Mononuclear cell (primary cell): ENCODE results near the gene ACOX3. TPM values are rescaled to one million over a fixed set of nuclear protein-coding genes. Genes with fewer than 3 reads are reported as not detected.
"Not testable (repeated sequence)": the region's sequence is repeated elsewhere in the genome, so short reads cannot be mapped to it uniquely, and the experiment has no call there.

Experiments used
- H3K27me3 ChIP-seq: 2 replicates; pipeline ENCODE4 v1.6.0; 2011; ENCODE audit warnings: low read length, control low read depth; ENCODE audit not compliant: insufficient read depth
- H3K4me1 ChIP-seq: 2 replicates; pipeline ENCODE4 v1.5.1; 2011; ENCODE audit warnings: mild to moderate bottlenecking, low read length, control low read depth; ENCODE audit not compliant: insufficient read depth
- H3K4me3 ChIP-seq: 2 replicates; pipeline ENCODE4 v1.5.1; 2011; ENCODE audit warnings: mild to moderate bottlenecking, low read length, moderate library complexity
- H3K9me3 ChIP-seq: 2 replicates; pipeline ENCODE4 v1.5.1; 2011; ENCODE audit warnings: low read depth, mild to moderate bottlenecking, control low read depth, low read length
- total RNA-seq: library from RNA; depleted of rRNA; stranded (reverse); fragments of >200 nt; gene quantifications from one replicate; pipeline ENCODE4 v1.2.3, GENCODE V29; 2012

ACOX3 gene
- total RNA-seq, 1 donor = 5.1 TPM

DNA sequence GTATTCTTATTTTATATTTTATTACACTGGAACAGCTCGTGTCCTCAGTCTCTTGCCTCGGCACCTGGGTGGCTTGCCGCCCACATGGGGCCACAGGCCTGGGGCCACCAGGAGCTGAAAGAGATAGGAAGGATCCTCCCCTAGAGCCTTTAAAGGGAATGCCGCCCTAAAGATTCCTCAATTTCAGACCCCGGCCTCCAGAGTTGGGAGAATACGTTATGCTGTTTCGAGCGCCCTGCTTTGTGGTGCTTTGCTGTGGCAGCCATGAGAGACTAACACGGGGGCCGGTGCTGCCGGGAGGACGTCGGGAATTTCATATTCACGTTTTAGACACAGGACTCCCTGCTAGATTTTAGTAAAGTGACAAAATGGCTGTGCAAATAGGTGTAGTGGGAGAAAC, 33.2 kb downstream of the ACOX3 start:
- H3K4me3 ChIP-seq = no peak overlapping the region
- no peaks in the 10 kb centered on the region for H3K9me3 ChIP-seq
- H3K27me3 ChIP-seq = no peaks in the 10 kb centered on the region
- H3K4me1 ChIP-seq = peaks cover 21% of the 10 kb centered on the region

DNA sequence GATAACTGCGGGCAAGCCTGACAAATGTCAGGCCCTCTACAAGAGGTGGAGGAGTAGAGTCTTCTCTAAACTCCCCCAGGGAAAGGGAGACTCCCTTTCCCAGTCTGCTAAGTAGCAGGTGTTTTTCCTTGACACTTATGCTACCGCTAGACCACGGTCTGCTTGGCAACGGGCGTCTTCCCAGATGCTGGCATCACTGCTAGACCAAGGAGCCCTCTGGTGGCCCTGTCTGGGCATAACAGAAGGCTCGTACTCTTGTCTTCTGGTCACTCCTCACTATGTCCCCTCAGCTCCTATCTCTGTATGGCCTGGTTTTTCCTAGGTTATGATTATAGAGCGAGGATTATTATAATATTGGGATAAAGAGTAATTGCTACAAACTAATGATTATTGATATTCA, 33.6 kb downstream of the ACOX3 start:
- peaks cover 25% of the 10 kb centered on the region for H3K4me1 ChIP-seq
- H3K27me3 ChIP-seq, H3K4me3 ChIP-seq, H3K9me3 ChIP-seq: not testable (repeated sequence)

DNA sequence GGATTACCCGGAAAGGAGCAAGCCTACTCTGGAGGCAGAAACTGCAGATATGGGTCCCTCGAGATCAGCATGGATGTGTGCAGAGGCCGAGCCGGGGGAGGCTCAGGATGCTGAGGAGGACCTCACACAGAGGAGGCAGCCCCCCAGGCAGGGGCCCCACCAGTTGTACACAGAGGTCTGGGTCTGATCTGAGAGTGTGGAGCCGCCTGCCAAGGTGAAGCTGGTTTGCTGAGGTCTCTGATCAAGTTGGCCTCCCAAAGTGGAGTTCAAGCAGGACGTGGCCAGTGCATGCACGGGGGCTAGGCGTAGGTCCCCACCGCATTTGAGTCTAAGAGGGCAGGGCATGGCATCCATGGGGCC, 35.0 kb downstream of the ACOX3 start:
- Histone ChIP-seq H3K9me3 (no peaks in the 10 kb centered on the region), H3K4me1 (peaks cover 29% of the 10 kb centered on the region), H3K4me3 (no peak overlapping the region), H3K27me3 (no peaks in the 10 kb centered on the region)

DNA sequence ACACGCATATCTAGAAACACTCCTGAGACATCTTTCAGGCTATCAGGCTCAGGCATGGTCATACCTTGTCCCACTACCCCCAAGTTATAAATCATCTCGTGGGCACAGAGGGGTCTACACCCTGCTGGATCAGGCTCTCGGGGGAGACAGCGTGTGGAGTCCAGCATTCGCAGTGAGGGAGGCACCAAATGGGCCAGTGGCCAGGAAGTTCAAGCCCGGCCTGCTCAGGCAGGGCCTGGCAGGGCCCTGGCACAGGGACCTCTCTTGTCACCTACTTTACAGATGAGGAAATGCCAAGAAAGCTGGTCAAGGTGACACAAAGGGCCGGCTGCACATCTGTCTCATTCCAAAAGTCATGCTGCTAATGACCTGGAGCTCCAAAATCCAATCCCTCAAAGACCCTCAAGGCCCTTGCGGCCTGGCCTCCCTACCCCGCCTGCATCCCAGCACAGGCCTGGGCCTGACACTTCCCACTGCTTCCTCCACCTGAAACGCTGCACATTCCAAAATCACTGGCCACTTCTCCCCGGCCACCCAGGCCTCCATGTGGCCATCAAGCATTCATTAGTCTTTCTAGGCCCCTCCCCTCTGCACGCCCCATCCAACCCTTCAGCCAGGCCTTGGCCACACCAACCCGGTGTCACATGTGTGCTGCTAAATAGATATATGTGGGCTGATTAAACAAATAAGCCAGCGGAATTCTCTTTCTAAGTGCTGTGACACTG, 35.6 kb downstream of the ACOX3 start:
- H3K4me1 ChIP-seq = peaks cover 24% of the 10 kb centered on the region
- no peak overlapping the region for H3K4me3 ChIP-seq
- no peaks in the 10 kb centered on the region for H3K27me3 ChIP-seq
- no peaks in the 10 kb centered on the region for H3K9me3 ChIP-seq

DNA sequence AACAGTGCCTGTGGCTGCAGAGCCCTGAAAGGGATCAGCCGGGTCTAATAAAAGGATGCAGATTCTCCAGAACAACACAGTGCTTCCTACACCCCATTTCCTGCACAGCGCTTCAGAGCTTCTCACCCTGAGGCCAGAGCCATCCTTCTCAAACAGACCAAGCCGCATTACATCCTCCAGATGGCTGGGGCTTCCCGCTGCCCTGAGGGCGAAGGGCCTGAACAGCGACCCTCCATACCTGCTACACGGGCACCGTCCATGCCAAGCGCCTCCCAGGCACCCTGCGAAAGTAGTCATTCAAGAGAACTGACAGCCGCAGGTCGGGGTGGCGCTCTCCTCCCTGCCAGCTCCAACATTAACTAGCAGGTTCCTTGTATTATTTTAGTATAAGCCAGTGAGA, 36.5 kb downstream of the ACOX3 start:
- H3K4me3 ChIP-seq = no peak overlapping the region
- H3K4me1 ChIP-seq = peaks cover 20% of the 10 kb centered on the region
- no peaks in the 10 kb centered on the region for H3K27me3 ChIP-seq
- H3K9me3 ChIP-seq = no peaks in the 10 kb centered on the region

DNA sequence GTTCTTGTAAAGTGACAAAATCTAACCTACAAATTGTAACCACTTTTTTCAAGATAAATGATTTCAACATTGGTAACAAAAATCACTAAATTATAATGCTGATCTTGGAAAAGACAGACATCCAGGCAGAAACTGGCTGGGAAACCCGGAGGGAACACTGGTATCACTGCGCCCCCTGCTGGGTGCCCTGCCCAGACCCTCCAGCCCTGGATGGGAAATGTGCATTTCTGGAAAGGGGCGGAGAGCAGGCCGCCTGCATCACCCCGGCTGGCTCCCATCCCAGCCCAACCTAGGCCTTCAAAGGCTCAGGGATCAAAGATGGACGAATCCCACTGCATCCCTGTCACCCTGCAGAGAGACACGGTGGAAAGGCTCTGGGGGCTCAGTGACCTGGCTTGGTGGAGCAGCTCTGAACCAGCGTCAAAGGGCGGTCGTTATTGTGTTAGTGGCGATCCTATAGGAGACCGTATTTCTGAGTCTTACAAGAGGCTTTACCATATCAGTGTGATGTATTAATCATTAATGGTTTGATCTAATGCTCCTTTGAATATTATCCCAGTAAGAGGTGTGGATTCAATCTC, 37.3 kb downstream of the ACOX3 start:
- no peak overlapping the region for H3K4me3 ChIP-seq
- no peaks in the 10 kb centered on the region for H3K9me3 ChIP-seq
- H3K4me1 ChIP-seq = peaks cover 20% of the 10 kb centered on the region
- H3K27me3 ChIP-seq = no peaks in the 10 kb centered on the region

DNA sequence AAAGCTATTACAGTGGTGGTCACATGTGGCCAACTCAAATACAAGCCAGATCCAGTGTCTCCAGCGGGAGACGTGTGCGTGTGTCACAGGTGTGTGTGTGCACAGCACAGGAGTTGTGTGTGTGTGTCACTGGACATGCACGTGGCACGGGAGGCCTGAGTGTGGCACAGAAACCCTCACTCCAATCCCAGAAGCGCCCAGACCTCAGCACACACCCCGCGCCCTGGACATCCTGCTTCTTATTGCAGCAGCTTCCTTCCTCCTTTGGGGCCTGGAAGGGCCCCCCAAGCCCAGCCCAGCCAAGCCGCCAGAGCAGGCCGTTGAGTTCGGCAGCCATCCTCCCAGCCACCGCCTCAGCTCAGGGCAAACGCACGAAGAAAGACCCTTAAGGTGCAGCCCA, 37.9 kb downstream of the ACOX3 start:
- no peaks in the 10 kb centered on the region for H3K9me3 ChIP-seq
- H3K4me3 ChIP-seq = no peak overlapping the region
- no peaks in the 10 kb centered on the region for H3K27me3 ChIP-seq
- H3K4me1 ChIP-seq = peaks cover 20% of the 10 kb centered on the region

DNA sequence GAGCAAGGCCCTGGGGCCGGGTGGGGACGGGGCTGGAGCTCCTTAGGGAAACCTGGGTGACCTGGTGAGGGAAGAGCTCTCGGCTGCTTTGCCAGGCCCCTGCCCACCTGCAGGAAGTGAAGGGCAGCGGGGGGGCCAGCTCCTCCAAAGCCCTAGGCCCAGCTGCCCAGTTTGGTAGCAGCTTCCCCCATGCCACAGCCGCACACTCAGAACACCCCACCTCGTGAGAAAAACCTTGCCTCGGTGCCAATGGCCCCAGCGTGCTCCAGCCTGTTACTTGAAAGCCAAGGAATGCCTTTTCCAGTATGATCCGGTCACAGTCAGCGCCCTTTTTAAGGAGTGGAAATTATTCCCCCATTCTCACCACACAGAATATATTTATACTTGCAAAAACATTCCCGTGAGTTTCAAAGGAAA, 38.3 kb downstream of the ACOX3 start:
- Histone ChIP-seq H3K9me3 (no peaks in the 10 kb centered on the region), H3K4me3 (no peak overlapping the region), H3K27me3 (no peaks in the 10 kb centered on the region)

DNA sequence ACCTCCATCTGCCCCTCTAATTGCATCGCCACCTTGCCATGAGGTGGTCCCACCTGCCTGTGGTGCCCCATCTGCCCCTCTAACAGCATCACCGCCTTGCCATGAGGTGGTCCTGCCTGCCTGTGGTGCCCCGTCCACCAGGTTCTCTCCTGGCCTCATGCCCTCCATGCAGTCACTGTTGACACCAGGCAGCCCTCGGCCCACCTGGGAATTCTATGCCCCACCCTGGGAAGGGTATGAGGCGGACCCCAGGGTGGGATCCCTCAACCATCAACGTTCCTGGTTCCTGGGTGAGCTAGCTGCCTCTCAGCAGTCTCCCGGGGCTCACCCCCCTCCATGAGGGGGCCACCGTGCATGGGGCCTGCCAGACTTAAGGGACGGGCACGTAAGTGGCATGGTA, 38.9 kb downstream of the ACOX3 start:
- Histone ChIP-seq H3K27me3 (no peaks in the 10 kb centered on the region), H3K4me1 (peaks cover 20% of the 10 kb centered on the region), H3K9me3 (no peaks in the 10 kb centered on the region), H3K4me3 (no peak overlapping the region)

More for the DNA sequence above, 38.3 kb downstream of the ACOX3 start:
- peaks cover 20% of the 10 kb centered on the region for H3K4me1 ChIP-seq

DNA sequence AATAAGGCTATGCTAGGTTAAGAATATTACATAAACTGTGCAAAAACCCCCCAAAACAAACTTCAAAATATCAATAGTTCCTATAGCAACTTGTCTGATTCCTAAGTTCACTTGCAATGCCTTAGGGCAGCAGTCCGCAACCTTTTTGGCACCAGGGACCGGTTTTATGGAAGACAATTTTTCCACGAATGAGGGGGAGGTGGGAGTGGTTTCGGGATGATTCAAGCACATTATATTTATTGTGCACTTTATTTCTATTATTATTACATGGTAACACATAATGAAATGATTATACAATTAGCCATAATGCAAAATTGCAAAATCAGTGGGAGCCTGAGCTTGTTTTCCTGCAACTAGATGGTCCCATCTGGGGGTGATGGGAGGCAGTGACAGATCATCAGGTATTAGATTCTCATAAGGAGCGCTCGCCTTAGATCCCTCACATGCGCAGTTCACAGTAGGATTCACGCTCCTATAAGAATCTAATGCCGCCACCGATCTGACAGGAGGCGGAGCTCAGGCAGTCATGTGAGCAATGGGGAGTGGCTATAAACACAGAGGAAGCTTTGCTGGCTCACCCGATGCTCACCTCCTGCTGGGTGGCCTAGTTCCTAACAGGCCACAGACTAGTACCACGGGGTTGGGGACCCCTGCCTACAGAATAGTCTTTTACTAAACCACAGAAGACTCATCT, 39.7 kb downstream of the ACOX3 start:
- Histone ChIP-seq H3K27me3 (no peaks in the 10 kb centered on the region), H3K4me3 (no peak overlapping the region), H3K4me1 (peaks cover 20% of the 10 kb centered on the region), H3K9me3 (no peaks in the 10 kb centered on the region)

DNA sequence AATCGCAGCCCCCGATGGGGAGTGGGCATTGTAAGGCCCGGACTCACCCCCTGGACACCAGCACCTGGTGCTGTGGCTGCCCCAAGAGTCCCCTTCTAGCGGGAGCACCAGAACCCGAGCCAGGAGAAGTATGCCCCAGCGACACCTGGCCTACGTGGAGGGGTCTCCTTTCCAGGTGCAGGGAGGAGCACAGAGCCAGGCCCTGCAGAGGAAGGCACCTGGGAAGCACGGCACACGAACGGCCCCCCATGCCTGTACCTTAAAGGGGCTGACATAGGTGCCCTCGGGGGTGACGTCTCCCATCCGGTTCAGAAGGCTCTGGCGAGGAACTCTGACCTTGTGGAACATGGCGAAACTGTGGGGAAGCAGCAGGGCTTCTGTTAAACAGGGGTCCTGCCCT, 41.2 kb downstream of the ACOX3 start:
- Histone ChIP-seq H3K4me3 (no peak overlapping the region), H3K9me3 (no peaks in the 10 kb centered on the region), H3K4me1 (peaks cover 20% of the 10 kb centered on the region), H3K27me3 (no peaks in the 10 kb centered on the region)

DNA sequence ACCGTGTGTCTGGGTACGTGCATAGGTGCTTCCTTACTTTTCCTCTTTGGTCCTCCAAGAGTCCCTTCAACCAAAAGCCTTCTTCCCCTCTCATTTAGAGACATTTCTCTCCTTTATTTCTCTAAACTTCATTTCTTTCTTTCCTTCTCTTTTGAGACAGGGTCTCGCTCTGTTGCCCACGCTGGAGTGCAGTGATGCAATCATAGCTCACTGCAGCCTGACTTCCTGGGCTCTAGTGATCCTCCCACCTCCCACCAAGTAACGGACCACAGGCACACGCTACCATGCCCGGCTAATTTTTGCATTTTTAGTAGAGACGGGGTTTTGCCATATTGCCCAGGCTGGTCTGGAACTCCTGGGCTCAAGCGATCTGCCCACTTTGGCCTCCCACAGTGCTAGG, 42.2 kb downstream of the ACOX3 start:
- Histone ChIP-seq H3K4me3 (no peak overlapping the region), H3K4me1 (peaks cover 20% of the 10 kb centered on the region), H3K9me3 (no peaks in the 10 kb centered on the region), H3K27me3 (no peaks in the 10 kb centered on the region)

DNA sequence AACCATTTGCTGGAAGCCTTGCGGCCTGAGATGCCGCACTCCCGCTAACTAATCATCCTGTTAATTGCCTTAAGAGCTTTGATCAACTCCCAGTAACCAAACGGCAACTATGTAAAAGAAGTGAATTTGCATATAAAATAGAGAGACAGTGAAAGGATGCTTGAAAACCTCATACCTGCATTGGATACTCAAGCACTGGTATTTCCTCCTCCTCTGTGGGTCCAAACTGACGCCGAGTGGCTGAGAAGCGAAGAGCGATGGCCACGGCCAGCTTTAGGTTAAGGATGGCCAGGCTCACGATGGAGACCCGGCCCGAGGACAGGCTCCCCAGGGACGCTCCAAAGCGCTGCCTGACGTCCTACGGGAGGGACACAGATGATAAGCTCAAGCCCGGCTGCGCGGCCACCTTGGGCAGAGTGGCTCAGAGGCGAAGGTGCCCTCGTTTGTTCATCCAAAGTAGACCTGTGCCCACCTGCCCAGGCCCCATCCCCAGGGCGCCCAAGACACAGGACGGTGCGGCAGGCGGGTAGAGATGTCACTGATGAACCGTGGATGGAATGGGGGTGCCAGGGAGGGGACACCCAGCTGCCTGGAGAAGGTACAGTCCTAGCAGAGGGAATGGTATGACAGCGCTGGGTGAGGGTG, 43.6 kb downstream of the ACOX3 start:
- Histone ChIP-seq H3K27me3 (no peaks in the 10 kb centered on the region), H3K4me3 (no peak overlapping the region)

DNA sequence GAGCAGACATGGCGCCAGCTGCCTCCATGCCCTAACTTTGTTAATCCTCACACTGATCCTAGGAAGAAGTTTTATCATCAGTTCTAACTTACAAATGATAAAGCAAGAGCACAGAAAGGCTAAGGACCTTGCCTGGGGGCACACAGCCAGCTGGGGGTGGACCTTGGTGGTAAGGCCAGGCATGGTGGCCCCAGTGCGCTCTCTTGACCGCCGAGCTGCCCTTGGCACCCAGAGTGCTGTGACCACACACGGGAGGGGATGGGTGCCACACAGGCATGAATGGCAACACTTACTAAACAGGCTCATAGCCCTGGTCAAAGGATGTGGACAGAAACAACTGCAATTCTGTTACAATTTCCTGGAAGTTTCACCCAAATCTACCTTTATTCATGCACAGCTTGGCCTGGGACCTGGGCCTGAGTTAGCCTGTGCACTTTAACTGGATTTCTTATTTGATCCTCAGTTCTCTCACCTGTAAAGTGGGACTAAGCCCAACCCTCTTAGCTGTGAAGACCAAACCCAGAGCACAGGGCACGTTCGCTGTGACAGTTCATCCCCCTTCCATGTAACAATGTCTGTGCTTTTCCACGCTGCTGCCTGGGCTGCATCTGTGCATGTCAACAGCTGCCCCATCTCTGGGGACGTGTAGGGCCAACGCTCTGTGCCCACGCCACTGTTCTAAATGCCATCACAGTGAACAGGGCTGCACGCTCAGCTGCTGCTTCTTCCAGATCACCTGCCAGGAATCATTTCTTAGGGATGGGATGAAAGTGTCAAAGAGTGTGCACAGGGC, 44.8 kb downstream of the ACOX3 start:
- Histone ChIP-seq H3K4me1 (no peaks in the 10 kb centered on the region), H3K27me3 (no peaks in the 10 kb centered on the region), H3K4me3 (no peak overlapping the region), H3K9me3 (no peaks in the 10 kb centered on the region)

More for the DNA sequence above, 43.6 kb downstream of the ACOX3 start:
- Histone ChIP-seq H3K9me3 (no peaks in the 10 kb centered on the region), H3K4me1 (peaks cover 8% of the 10 kb centered on the region)

DNA sequence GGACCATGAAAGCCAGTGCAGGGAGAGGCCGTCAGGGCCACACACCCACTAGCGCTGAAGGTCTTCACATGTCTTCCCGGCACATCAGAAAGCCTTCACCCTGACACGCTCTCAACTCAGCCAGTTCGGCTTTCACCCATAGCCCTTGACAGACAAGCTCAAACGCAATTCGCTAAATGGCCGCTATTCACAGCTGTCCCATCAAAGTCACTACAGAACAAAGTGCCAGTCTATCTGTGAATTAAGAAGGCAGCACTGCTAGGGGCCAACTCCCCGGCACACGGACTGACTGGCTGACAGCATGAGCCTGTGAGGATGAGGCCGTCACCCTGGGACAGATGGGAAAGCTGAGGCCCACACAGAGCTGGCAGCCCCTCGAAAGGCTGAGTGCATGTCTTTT, 45.7 kb downstream of the ACOX3 start:
- Histone ChIP-seq H3K27me3 (no peaks in the 10 kb centered on the region), H3K4me1 (no peaks in the 10 kb centered on the region), H3K9me3 (no peaks in the 10 kb centered on the region), H3K4me3 (no peak overlapping the region)
